Placental pericyte (primary cell): ENCODE measurements around the gene GDF2. TPM values are rescaled to one million over a fixed set of nuclear protein-coding genes. Genes with fewer than 3 reads are reported as not detected.

ENCODE experiments used
- total RNA-seq: library from RNA; depleted of rRNA; stranded (reverse); fragments of >200 nt; gene quantifications from 2 replicates; pipeline ENCODE4 v1.2.3, GENCODE V29; 2012

The GDF2 gene
- total RNA-seq, result 0.14 TPM in 1 of 2 replicates, not detected in the other

GRCh38 chr10:47322300-47323061 is at the start of gene GDF2:
Gene GDF2 (plus strand): TSS chr10:47322454. CDS start chr10:47322669, 215 bp downstream.

GRCh38 chr10:47299611-47300428 is 22.4 kb upstream of the GDF2 start, which contains the start of gene GDF10:
Gene GDF10 (plus strand): TSS chr10:47300197. CDS start chr10:47300652, 455 bp downstream.

GRCh38 chr10:47348138-47348651 is 25.9 kb downstream of the GDF2 start, which contains the start of gene RBP3:
Gene RBP3 (plus strand): TSS chr10:47348363. CDS start chr10:47348485, 122 bp downstream.

Other genes starting within 250 kb of the GDF2 start
- gene GDF10, start 22.3 kb upstream of the GDF2 start, total RNA-seq, result not detected in 2 replicates
- under 0.01 TPM in 1 of 2 replicates, not detected in the other for gene RBP3, start 25.9 kb downstream of the GDF2 start, total RNA-seq
- gene ZNF488, start 61.8 kb downstream of the GDF2 start, total RNA-seq, result under 0.01 TPM in 1 of 2 replicates, not detected in the other
- 3.3 and 18.6 TPM in 2 replicates for gene ANXA8, start 161.7 kb downstream of the GDF2 start, total RNA-seq
- gene FAM25G, start 169.2 kb downstream of the GDF2 start, total RNA-seq, result not detected in 2 replicates
- 4.4 and 10.0 TPM in 2 replicates for gene AGAP9, start 201.2 kb downstream of the GDF2 start, total RNA-seq